ENCODE results near the gene KRTAP9-3. TPM values are rescaled to one million over a fixed set of nuclear protein-coding genes. Genes with fewer than 3 reads are reported as not detected.
"Not testable (repeated sequence)": the region's sequence is repeated elsewhere in the genome, so short reads cannot be mapped to it uniquely, and the experiment has no call there.

Gene KRTAP9-3, protein sequence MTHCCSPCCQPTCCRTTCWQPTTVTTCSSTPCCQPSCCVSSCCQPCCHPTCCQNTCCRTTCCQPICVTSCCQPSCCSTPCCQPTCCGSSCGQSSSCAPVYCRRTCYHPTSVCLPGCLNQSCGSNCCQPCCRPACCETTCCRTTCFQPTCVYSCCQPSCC
- polyA plus RNA-seq (ENCODE audit: insufficient read length in 4 of 4) = not detected

- DNase-seq (ENCODE audit: low read depth in 4 of 4, low spot score in 3 of 4) = not testable (repeated sequence)
These were observed at the start of gene KRTAP9-3 for GRCh38 chr17:41232399-41233105. KRTAP9-3 (plus strand) TSS chr17:41232449; CDS start chr17:41232502, 53 bp downstream.

- DNase-seq (ENCODE audit: low read depth in 4 of 4, low spot score in 3 of 4) = no peak
These were observed 47.7 kb upstream of the KRTAP9-3 start, which contains the start of gene KRTAP4-1 for GRCh38 chr17:41184480-41184961. KRTAP4-1 (minus strand) TSS chr17:41184911; CDS start chr17:41184854, 57 bp downstream.

- no peak for DNase-seq (ENCODE audit: low read depth in 4 of 4, low spot score in 3 of 4)
These were observed 47.2 kb upstream of the KRTAP9-3 start for GRCh38 chr17:41185001-41185400.

- no peak for DNase-seq (ENCODE audit: low read depth in 4 of 4, low spot score in 3 of 4)
These were observed 45.4 kb upstream of the KRTAP9-3 start for GRCh38 chr17:41186872-41187271.

GRCh38 chr17:41189837-41190318 is 42.4 kb upstream of the KRTAP9-3 start, which contains the start of gene KRTAP9-1:
KRTAP9-1 (plus strand) TSS chr17:41189887; CDS start chr17:41189887, 0 bp downstream.
- DNase-seq (ENCODE audit: low read depth in 4 of 4, low spot score in 3 of 4) = not testable (repeated sequence)

GRCh38 chr17:41190328-41190727 is 41.9 kb upstream of the KRTAP9-3 start:
- DNase-seq (ENCODE audit: low read depth in 4 of 4, low spot score in 3 of 4) = no peak

GRCh38 chr17:41196068-41196467 is 36.2 kb upstream of the KRTAP9-3 start:
- no peak for DNase-seq (ENCODE audit: low read depth in 4 of 4, low spot score in 3 of 4)

GRCh38 chr17:41199421-41200078 is 32.7 kb upstream of the KRTAP9-3 start:
- DNase-seq (ENCODE audit: low read depth in 4 of 4, low spot score in 3 of 4) = no peak

- DNase-seq (ENCODE audit: low read depth in 4 of 4, low spot score in 3 of 4) = no peak
These were observed 20.3 kb upstream of the KRTAP9-3 start for GRCh38 chr17:41211845-41212466.

GRCh38 chr17:41212524-41213169 is 19.6 kb upstream of the KRTAP9-3 start:
- DNase-seq (ENCODE audit: low read depth in 4 of 4, low spot score in 3 of 4) = no peak

DNA sequence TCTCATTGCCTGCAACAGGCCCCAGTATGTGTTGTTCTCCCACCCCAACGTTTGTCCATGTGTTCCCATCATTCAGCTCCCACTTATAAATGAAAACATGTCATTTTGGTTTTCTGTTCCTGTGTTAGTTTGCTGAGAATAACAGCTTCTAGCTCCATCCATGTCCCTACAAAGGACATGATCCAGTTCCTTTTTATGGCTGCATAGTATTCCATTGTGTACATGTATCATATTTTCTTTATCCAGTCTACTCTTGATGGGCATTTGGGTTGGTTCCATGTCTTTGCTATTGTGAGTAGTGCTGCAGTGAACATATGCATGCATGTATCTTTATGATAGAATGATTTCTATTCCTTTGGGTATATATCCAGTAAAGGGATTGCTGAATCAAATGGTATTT is 16.6 kb upstream of the KRTAP9-3 start:
- DNase-seq (ENCODE audit: low read depth in 4 of 4, low spot score in 3 of 4) = no peak

DNA sequence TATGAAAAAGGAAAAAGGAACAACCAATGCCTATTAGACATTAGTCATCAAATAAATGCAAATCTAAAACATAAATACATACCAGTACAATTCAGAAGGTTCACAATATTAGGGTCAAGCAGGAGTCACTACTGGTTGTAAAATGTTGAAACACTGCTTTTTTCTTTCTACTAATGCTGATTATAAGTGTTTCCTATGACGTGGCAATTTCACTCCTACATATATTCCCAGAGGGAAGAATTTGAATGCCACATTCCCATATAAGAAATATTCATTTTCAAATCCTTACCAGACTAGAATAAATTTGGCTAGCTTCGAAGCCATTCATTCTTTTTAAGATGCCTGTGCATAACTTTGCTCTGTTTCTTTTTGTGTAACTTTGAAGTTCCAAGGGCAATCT is 8.4 kb upstream of the KRTAP9-3 start:
- no peak for DNase-seq (ENCODE audit: low read depth in 4 of 4, low spot score in 3 of 4)

GRCh38 chr17:41226051-41226450 is 6.2 kb upstream of the KRTAP9-3 start:
- no peak for DNase-seq (ENCODE audit: low read depth in 4 of 4, low spot score in 3 of 4)

GRCh38 chr17:41226598-41227095 is 5.6 kb upstream of the KRTAP9-3 start, which contains the start of gene KRTAP9-2:
KRTAP9-2 (plus strand) TSS chr17:41226648; CDS start chr17:41226655, 7 bp downstream.
- DNase-seq (ENCODE audit: low read depth in 4 of 4, low spot score in 3 of 4) = not testable (repeated sequence)

DNA sequence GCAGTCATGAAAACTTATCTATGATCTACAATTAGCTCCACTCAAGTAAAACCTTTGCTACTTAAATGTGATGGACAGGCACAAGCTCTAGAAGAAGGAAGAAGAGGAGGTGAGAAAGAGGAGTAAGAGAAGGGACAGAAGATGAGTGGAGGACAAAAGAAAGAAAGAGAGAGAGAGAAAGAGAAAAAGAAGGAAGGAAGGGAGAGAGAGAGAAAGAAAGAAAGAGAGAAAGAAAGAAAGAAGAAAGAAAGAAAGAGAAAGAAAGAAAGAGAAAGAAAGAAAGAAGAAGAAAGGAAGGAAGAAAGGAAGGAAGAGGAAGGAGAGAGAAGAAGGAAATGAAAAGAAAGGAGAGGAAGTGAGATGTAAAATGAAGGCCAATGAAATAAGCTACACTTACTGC is 2.2 kb upstream of the KRTAP9-3 start:
- no peak for DNase-seq (ENCODE audit: low read depth in 4 of 4, low spot score in 3 of 4)

DNA sequence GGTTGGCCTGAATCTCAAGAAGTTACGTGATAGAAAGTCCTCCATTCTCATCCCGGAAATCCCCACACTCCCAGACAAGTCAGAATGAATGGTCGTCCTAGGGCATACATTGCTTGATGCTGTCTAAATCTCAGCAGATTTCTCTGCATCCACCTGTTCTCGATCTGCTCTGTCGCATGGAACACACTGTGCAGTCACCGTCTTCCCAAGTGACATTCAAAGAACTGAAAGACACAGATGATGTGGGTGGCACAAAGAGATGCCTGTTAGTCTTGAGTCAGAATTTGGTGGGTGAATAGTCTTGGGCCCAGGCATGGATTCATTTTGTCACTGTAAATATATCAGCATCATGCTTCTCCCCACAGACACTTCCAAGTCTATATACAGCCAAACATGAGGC is 518 bp upstream of the KRTAP9-3 start:
- no peak for DNase-seq (ENCODE audit: low read depth in 4 of 4, low spot score in 3 of 4)

DNA sequence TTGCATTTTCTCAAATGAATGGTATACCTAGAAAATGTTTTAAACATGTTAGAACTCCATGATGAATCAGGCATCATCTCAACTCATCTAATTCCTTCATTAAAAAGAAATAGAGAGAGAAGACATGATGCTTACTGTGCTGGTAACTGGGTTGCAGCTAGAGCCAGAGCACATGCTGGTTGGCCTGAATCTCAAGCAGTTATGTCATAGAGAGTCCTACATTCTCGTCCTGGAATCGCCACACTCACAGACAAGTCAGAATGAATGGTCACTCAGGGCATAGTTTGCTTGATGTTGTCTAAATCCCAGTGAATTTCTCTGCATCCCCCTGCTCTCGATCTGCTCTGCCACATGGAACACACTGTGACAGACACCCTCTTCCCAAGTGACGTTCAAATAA is 4.9 kb downstream of the KRTAP9-3 start:
- DNase-seq (ENCODE audit: low read depth in 4 of 4, low spot score in 3 of 4) = not testable (repeated sequence)

GRCh38 chr17:41237949-41238437 is 5.7 kb downstream of the KRTAP9-3 start, which contains the start of gene KRTAP9-8:
KRTAP9-8 (plus strand) TSS chr17:41237999; CDS start chr17:41238052, 53 bp downstream.
- not testable (repeated sequence) for DNase-seq (ENCODE audit: low read depth in 4 of 4, low spot score in 3 of 4)

DNA sequence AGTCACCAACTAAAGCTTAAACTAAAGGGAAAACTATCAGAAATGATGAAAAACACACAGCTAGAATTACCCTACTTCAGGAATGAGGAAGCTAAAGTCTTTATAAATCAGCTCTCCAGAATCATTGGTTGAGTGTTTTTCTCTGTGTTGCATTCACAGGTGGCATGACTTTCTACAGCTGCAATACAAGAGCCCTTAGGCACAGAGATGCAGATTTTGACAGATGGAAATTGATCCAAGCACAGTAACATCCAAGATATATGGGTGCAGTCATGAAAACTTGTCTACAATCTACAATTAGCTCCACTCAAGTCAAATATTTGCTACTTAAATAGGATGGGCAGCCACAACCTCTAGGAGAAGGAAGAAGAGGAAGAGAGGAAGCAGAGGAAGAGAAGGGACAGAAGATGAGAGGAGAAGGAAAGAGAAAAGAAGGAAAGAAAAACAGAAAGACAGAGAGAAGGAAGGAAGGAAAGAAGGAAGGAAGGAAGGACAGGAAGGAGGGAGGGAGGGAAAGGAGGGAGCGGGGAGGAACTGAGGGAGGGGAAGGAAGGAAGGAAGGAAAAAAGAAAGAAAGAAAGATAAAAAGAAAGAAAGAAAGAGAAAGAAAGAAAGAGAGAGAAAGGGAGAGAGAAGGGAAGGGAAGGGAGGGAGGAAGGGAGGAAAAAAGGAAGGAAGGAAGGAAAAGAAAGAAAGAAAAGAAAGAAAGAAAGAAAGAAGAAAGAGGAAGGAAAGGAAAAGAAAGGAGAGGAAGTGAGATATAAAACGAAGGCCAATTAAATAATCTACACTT is 14.9 kb downstream of the KRTAP9-3 start:
- DNase-seq (ENCODE audit: low read depth in 4 of 4, low spot score in 3 of 4) = not testable (repeated sequence)

Data from right renal pelvis (tissue), 4 donors.